Trophoblast cell (in vitro differentiated cells and primary cell): ENCODE measurements around the gene LHFPL5.

Source experiments
- DNase-seq, 2 donors: peaks; one replicate each; pipeline ENCODE4 v3.0.0-alpha.2; 2016
- H2AFZ ChIP-seq: 2 replicates; pipeline ENCODE4 v1.6.1; 2013; ENCODE audit warnings: low read length, moderate library complexity, mild to moderate bottlenecking; ENCODE audit not compliant: insufficient read depth, poor library complexity
- H2AK5ac ChIP-seq: 2 replicates; pipeline ENCODE4 v1.6.1; 2013; ENCODE audit warnings: mild to moderate bottlenecking, low read length
- H2BK120ac ChIP-seq: 2 replicates; pipeline ENCODE4 v1.6.1; 2013; ENCODE audit warnings: low read length, mild to moderate bottlenecking, moderate library complexity; ENCODE audit not compliant: insufficient read depth, poor library complexity
- H2BK12ac ChIP-seq: 2 replicates; pipeline ENCODE4 v1.6.1; 2013; ENCODE audit warnings: mild to moderate bottlenecking, low read length, moderate library complexity
- H2BK5ac ChIP-seq: 2 replicates; pipeline ENCODE4 v1.6.1; 2013; ENCODE audit warnings: low read length, low read depth, moderate library complexity, mild to moderate bottlenecking; ENCODE audit not compliant: poor library complexity
- H3K14ac ChIP-seq: 2 replicates; pipeline ENCODE4 v1.6.1; 2013; ENCODE audit warnings: mild to moderate bottlenecking, low read length
- H3K18ac ChIP-seq: 2 replicates; pipeline ENCODE4 v1.6.1; 2013; ENCODE audit warnings: mild to moderate bottlenecking, low read length
- H3K23ac ChIP-seq: 2 replicates; pipeline ENCODE4 v1.6.1; 2013; ENCODE audit warnings: low read length
- H3K27ac ChIP-seq: 2 replicates; pipeline ENCODE4 v1.5.1; 2013; ENCODE audit warnings: low read depth, mild to moderate bottlenecking, inconsistent platforms, low read length, moderate library complexity
- H3K27me3 ChIP-seq: 2 replicates; pipeline ENCODE4 v1.6.1; 2013; ENCODE audit warnings: inconsistent platforms, mild to moderate bottlenecking, low read length, moderate library complexity; ENCODE audit not compliant: insufficient read depth
- H3K36me3 ChIP-seq, 2 experiments: 1 replicate in 1 of 2; 2 replicates in 1 of 2; pipeline ENCODE4 v1.6.1; 2013; ENCODE audit warnings: low read length in 2 of 2, mild to moderate bottlenecking in 2 of 2, moderate library complexity in 1 of 2; ENCODE audit not compliant: insufficient read depth in 2 of 2, control insufficient read depth in 1 of 2
- H3K4ac ChIP-seq: 2 replicates; pipeline ENCODE4 v1.6.1; 2013; ENCODE audit warnings: low read depth, mild to moderate bottlenecking, low read length, moderate library complexity
- H3K4me1 ChIP-seq, 2 experiments: 1 replicate in 1 of 2; 2 replicates in 1 of 2; pipeline ENCODE4 v1.6.1; 2013; ENCODE audit warnings: low read length in 2 of 2, mild to moderate bottlenecking in 2 of 2, moderate library complexity in 1 of 2; ENCODE audit not compliant: insufficient read depth in 2 of 2, control insufficient read depth in 1 of 2
- H3K4me2 ChIP-seq: 2 replicates; pipeline ENCODE4 v1.6.1; 2013; ENCODE audit warnings: inconsistent platforms, mild to moderate bottlenecking, low read length, moderate library complexity
- H3K4me3 ChIP-seq: 2 replicates; pipeline ENCODE4 v1.5.1; 2013; ENCODE audit warnings: mild to moderate bottlenecking, low read depth, low read length, inconsistent platforms
- H3K79me1 ChIP-seq: one replicate; pipeline ENCODE4 v1.6.1; 2013; ENCODE audit warnings: low read length
- H3K79me2 ChIP-seq: 2 replicates; pipeline ENCODE4 v1.6.1; 2013; ENCODE audit warnings: low read length, mild to moderate bottlenecking; ENCODE audit not compliant: control insufficient read depth, insufficient read depth, poor library complexity
- H3K9ac ChIP-seq: 2 replicates; pipeline ENCODE4 v1.6.1; 2013; ENCODE audit warnings: mild to moderate bottlenecking, low read length
- H3K9me3 ChIP-seq: 2 replicates; pipeline ENCODE4 v1.6.1; 2013; ENCODE audit warnings: low read depth, mild to moderate bottlenecking, control low read depth, inconsistent platforms, low read length; ENCODE audit not compliant: insufficient read depth
- H4K12ac ChIP-seq: 2 replicates; pipeline ENCODE4 v1.6.1; 2013; ENCODE audit warnings: low read depth, mild to moderate bottlenecking, low read length, moderate library complexity
- H4K8ac ChIP-seq: 2 replicates; pipeline ENCODE4 v1.6.1; 2013; ENCODE audit warnings: low read depth, mild to moderate bottlenecking, low read length, moderate library complexity
- H4K91ac ChIP-seq: one replicate; pipeline ENCODE4 v1.6.1; 2013; ENCODE audit warnings: low read depth, mild to moderate bottlenecking, low read length, moderate library complexity
- WGBS: extraction: QIAGEN DNeasy Blood & Tissue Kit; methylation state at CpG from one replicate; pipeline ENCODE4 v1.1.7; 2013; ENCODE audit warnings: missing lambda C conversion rate; ENCODE audit not compliant: insufficient read length, insufficient coverage; ENCODE audit errors: extremely low coverage; 5-methylcytosine and 5-hydroxymethylcytosine counted together

The LHFPL5 gene

GRCh38 chr6:35769211-35769610 is 35.9 kb upstream of the LHFPL5 start:
- no peak overlapping the region for H2BK12ac ChIP-seq
- no peak overlapping the region for H3K23ac ChIP-seq
- no peak overlapping the region for H2AK5ac ChIP-seq
- no peak overlapping the region for H3K4ac ChIP-seq
- H3K9ac ChIP-seq, result no peak overlapping the region
- no peak overlapping the region for H2BK120ac ChIP-seq
- no peak overlapping the region for H4K8ac ChIP-seq
- WGBS, result no CpG with 5 or more reads among the region's 4 CpGs
- no peak overlapping the region for H2AFZ ChIP-seq
- H3K79me1 ChIP-seq, result no peaks in the 10 kb centered on the region
- no peaks in the 10 kb centered on the region for H3K36me3 ChIP-seq
- no peak overlapping the region for H3K27ac ChIP-seq
- DNase-seq, result peak; percentile 88 to 96
- no peak overlapping the region for H3K4me2 ChIP-seq
- H3K27me3 ChIP-seq, result no peaks in the 10 kb centered on the region
- no peaks in the 10 kb centered on the region for H3K9me3 ChIP-seq
- H4K91ac ChIP-seq, result no peak overlapping the region
- no peak overlapping the region for H3K14ac ChIP-seq
- H3K4me1 ChIP-seq, result no peaks in the 10 kb centered on the region
- no peak overlapping the region for H2BK5ac ChIP-seq
- H3K18ac ChIP-seq, result no peak overlapping the region
- no peaks in the 10 kb centered on the region for H3K79me2 ChIP-seq
- H4K12ac ChIP-seq, result no peak overlapping the region
- H3K4me3 ChIP-seq, result no peak overlapping the region

GRCh38 chr6:35771343-35771627 is 33.9 kb upstream of the LHFPL5 start:
- Histone ChIP-seq H3K79me1 (no peaks in the 10 kb centered on the region), H3K14ac (no peak overlapping the region), H3K27me3 (no peaks in the 10 kb centered on the region), H3K4me2 (no peak overlapping the region), H2BK12ac (no peak overlapping the region), H3K79me2 (no peaks in the 10 kb centered on the region), H3K9ac (no peak overlapping the region), H4K91ac (no peak overlapping the region), H3K4ac (no peak overlapping the region), H3K23ac (no peak overlapping the region), H3K36me3 (no peaks in the 10 kb centered on the region), H3K4me3 (no peak overlapping the region), H4K12ac (no peak overlapping the region), H2AK5ac (no peak overlapping the region), H3K18ac (no peak overlapping the region), H2BK5ac (no peak overlapping the region), H3K27ac (no peak overlapping the region), H3K9me3 (no peaks in the 10 kb centered on the region), H2BK120ac (no peak overlapping the region), H4K8ac (no peak overlapping the region), H3K4me1 (no peaks in the 10 kb centered on the region), H2AFZ (no peak overlapping the region)
- DNase-seq, result no peak
- WGBS, result no CpG with 5 or more reads among the region's 5 CpGs

GRCh38 chr6:35774116-35774794 is 30.9 kb upstream of the LHFPL5 start:
- Histone ChIP-seq H2AK5ac (no peak overlapping the region), H3K9ac (no peak overlapping the region), H3K18ac (no peak overlapping the region), H3K4me1 (peaks cover 3 to 6% of the 10 kb centered on the region in 2 experiments), H3K4me3 (no peak overlapping the region), H3K36me3 (no peaks in the 10 kb centered on the region), H4K8ac (no peak overlapping the region), H3K14ac (no peak overlapping the region), H3K79me2 (no peaks in the 10 kb centered on the region), H3K4me2 (no peak overlapping the region), H2BK120ac (no peak overlapping the region), H2AFZ (no peak overlapping the region), H3K4ac (no peak overlapping the region), H2BK5ac (no peak overlapping the region), H3K27ac (no peak overlapping the region), H3K79me1 (no peaks in the 10 kb centered on the region), H4K12ac (no peak overlapping the region), H3K9me3 (peaks cover under 1% of the 10 kb centered on the region), H2BK12ac (no peak overlapping the region), H3K27me3 (no peaks in the 10 kb centered on the region), H3K23ac (no peak overlapping the region), H4K91ac (no peak overlapping the region)
- peak in 1 of 2 donors; percentile 50 for DNase-seq
- WGBS, result no CpG with 5 or more reads among the region's 11 CpGs

GRCh38 chr6:35775031-35775430 is 30.1 kb upstream of the LHFPL5 start:
- WGBS, result no CpG with 5 or more reads among the region's 6 CpGs
- H3K27me3 ChIP-seq, result no peaks in the 10 kb centered on the region
- no peak overlapping the region for H2AK5ac ChIP-seq
- H3K79me2 ChIP-seq, result no peaks in the 10 kb centered on the region
- H4K8ac ChIP-seq, result no peak overlapping the region
- no peak for DNase-seq
- H3K36me3 ChIP-seq, result no peaks in the 10 kb centered on the region
- no peak overlapping the region for H2AFZ ChIP-seq
- no peak overlapping the region for H2BK120ac ChIP-seq
- no peaks in the 10 kb centered on the region for H3K79me1 ChIP-seq
- peaks cover 2% of the 10 kb centered on the region for H3K9me3 ChIP-seq
- H4K12ac ChIP-seq, result no peak overlapping the region
- H2BK5ac ChIP-seq, result no peak overlapping the region
- no peak overlapping the region for H3K27ac ChIP-seq
- no peak overlapping the region for H3K23ac ChIP-seq
- no peak overlapping the region for H3K4me3 ChIP-seq
- no peak overlapping the region for H4K91ac ChIP-seq
- H2BK12ac ChIP-seq, result no peak overlapping the region
- H3K14ac ChIP-seq, result no peak overlapping the region
- no peak overlapping the region for H3K4me2 ChIP-seq
- H3K4ac ChIP-seq, result no peak overlapping the region
- H3K18ac ChIP-seq, result no peak overlapping the region
- H3K9ac ChIP-seq, result no peak overlapping the region
- peaks cover 3 to 6% of the 10 kb centered on the region in 2 experiments for H3K4me1 ChIP-seq
